Aorta (tissue), 5 donors: ENCODE measurements around the gene SLC22A3. TPM values are rescaled to one million over a fixed set of nuclear protein-coding genes. Genes with fewer than 3 reads are reported as not detected.
A peak's percentile ranks its signal among the peaks of the same experiment; 100 is the strongest.
"Not testable (repeated sequence)": the region's sequence is repeated elsewhere in the genome, so short reads cannot be mapped to it uniquely, and the experiment has no call there.

Experiments used
- ATAC-seq: fragments of 200-7000 bp; cut with Tn5 transposase; one replicate; pipeline ENCODE4 v1.9.1; 2022; ENCODE audit warnings: moderate library complexity; ENCODE audit not compliant: low FRiP score
- DNase-seq, 2 donors: peaks; one replicate each; pipeline ENCODE4 v3.0.0-alpha.2; 2020
- H3K27ac ChIP-seq, 2 donors: one replicate each; pipeline ENCODE4 v1.5.1; 2013; ENCODE audit warnings: low read length in 2 of 2, mild to moderate bottlenecking in 2 of 2, moderate library complexity in 2 of 2, control low read depth in 1 of 2, inconsistent platforms in 1 of 2, low read depth in 1 of 2
- H3K27me3 ChIP-seq, 2 donors: one replicate each; pipeline ENCODE4 v1.6.1; 2013; ENCODE audit warnings: control low read depth in 1 of 2, low read length in 1 of 2, mild to moderate bottlenecking in 1 of 2, moderate library complexity in 1 of 2; ENCODE audit not compliant: insufficient read depth in 2 of 2, control insufficient read depth in 1 of 2
- H3K36me3 ChIP-seq, 2 donors: one replicate each; pipeline ENCODE4 v1.6.1; 2013; ENCODE audit warnings: control low read depth in 1 of 2, low read length in 1 of 2, mild to moderate bottlenecking in 1 of 2; ENCODE audit not compliant: insufficient read depth in 2 of 2, control insufficient read depth in 1 of 2
- H3K4me1 ChIP-seq, 2 donors: one replicate each; pipeline ENCODE4 v1.6.1; 2013; ENCODE audit warnings: low read length in 2 of 2, control low read depth in 1 of 2, mild to moderate bottlenecking in 1 of 2, moderate library complexity in 1 of 2; ENCODE audit not compliant: insufficient read depth in 2 of 2, control insufficient read depth in 1 of 2
- H3K4me3 ChIP-seq, 2 donors: one replicate each; pipeline ENCODE4 v1.5.1; 2013; ENCODE audit warnings: low read length in 2 of 2, control low read depth in 1 of 2, mild to moderate bottlenecking in 1 of 2
- H3K9me3 ChIP-seq: one replicate; pipeline ENCODE4 v1.6.1; 2013; ENCODE audit warnings: mild to moderate bottlenecking, low read length; ENCODE audit not compliant: control insufficient read depth
- WGBS, 2 donors: extraction: QIAGEN DNeasy Blood & Tissue Kit; methylation state at CpG; one replicate each; pipeline ENCODE4 v1.1.7; 2013; 5-methylcytosine and 5-hydroxymethylcytosine counted together
- intact Hi-C, 2 donors: fragments of 100-400 bp; cut with DNase I; formaldehyde crosslinking; loops; one replicate each; pipeline versions ENCODE4 v1.14.2 to v1.15.0; 2022
- polyA plus RNA-seq, 2 donors: library from polyadenylated mRNA; stranded (reverse); fragments of 200-250 nt; gene quantifications; one replicate each; pipeline ENCODE4 v1.2.3, GENCODE V29; 2013
- total RNA-seq, 2 donors: library from RNA; stranded (reverse); fragmentation: NEBNext Ultra II Directional; extraction: Animal tissue kit (Norgen Biotek cat#: 25700); gene quantifications; one replicate each; pipeline ENCODE4 v1.2.1, GENCODE V29; 2021
- donor health status: healthy with polysubstance abuse.
- donor health status: Bipolar disorder and iron deficiency.
- donor health status: DM: no; HTN: no; CAD: no.
- donor health status: DM: no; HTN: no; CAD: no.
- donor health status: DM: yes; HTN: yes; CAD: no.

SLC22A3 gene
- total and polyA plus RNA-seq, 4 donors: 28.1 to 61.0 (median 40.8) TPM

DNA sequence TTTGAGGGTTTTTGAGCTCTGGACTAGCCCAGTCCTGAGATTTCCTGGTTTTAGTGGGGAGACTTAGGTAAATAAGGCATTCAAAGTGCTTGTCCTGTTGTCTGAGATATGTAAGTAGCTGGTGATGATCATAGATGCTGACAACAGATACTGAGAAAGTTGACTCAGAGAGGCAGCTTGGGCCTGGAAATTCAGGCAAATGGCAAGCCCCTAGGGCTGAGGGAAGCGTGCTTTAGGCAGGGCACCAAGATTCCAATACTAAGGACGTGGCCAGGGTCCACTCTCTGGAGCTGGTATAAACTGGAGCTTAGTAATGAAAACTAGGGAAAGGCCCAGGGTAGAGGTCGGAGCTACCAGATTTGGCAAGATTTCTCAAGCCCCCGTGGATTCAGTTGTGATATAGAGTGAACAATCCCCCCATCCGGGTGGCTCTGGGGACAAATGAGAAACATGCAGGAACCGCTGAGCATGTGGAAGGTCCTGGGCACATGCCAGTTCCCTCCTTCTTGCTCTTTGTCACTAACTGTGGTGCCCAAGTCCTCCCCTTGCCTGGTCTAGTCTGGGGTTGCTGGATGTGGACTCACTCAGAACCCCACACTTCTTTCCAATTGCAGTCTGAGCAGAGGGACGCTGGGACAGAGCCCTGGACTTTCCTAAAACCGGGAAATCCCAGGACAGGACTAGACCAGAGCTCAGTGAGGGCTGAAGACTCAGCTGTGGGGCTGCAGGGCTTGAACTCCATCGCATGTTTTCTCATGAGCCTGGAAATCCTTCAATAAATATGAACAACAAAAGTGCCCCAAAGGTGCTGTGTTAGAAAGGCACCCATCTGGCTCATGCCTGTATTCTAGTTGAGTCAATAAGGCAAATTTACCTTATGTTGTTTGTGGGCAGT, 10.3 kb downstream of the SLC22A3 start:
- 22 to 24% methylated on average over 9 of the region's 9 CpGs for WGBS, 2 donors
- no peak for ATAC-seq
- Histone ChIP-seq H3K4me1 (peaks cover 7 to 12% of the 10 kb centered on the region in 2 donors), H3K27ac (peak overlapping the region; percentile 69 to 88), H3K9me3 (no peaks in the 10 kb centered on the region), H3K36me3 (no peaks in the 10 kb centered on the region), H3K27me3 (no peaks in the 10 kb centered on the region), H3K4me3 (no peak overlapping the region)
- no peak for DNase-seq
- intact Hi-C loops: loop anchor here (5.0 to 10.0 kb wide), 2 partner anchors 39 to 134 kb away; no protein-coding TSS in a partner anchor

DNA sequence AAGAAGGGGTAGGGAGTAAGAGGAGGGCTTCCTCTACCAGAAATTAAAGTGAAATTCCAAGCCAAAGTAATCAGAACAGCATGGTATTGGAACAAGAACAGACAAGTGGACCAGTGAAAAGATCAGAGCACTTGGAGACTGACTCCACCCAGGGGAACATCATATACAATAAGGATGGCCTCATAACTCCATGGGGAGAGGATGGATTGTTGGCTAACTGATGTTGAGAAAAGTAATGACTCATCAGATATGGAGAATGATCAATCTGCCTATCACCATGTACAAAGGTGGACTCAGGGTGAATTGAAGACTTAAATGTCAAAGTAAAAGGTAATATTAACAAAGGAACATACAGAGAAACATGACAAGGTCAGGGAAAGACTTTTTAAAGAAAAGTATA, 12.8 kb downstream of the SLC22A3 start:
- no peaks in the 10 kb centered on the region for H3K36me3 ChIP-seq
- H3K4me3 ChIP-seq: no peak overlapping the region
- H3K27ac ChIP-seq: no peak overlapping the region
- H3K4me1 ChIP-seq: peaks cover 3 to 7% of the 10 kb centered on the region in 2 donors
- H3K27me3 ChIP-seq: no peaks in the 10 kb centered on the region
- intact Hi-C loops: no loop called here
- ATAC-seq: no peak
- no peak for DNase-seq
- no peaks in the 10 kb centered on the region for H3K9me3 ChIP-seq

DNA sequence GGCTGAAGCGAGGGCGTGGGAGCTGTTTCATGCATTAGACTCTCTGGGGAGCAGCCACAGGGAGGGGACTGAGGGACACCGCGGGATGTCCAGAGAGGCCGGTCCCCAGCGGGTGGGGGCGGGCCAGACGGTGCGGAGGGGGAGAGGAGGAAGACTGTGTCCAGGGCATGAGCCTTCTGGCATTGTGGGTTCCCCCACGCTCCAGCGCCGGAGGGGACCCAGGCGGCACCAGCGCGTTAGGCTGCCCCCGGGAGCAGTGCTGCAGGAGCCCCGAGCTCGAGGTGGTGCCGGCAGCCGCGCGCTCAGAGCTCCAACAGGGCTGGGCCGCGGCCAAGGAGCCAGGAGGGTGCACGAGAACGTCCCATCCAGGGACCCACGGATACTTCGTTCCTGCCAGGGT, 14.4 kb downstream of the SLC22A3 start:
- 82 to 84% methylated on average over 21 to 28 of the region's 28 CpGs for WGBS, 2 donors
- Histone ChIP-seq H3K36me3 (peaks cover 0 to 2% of the 10 kb centered on the region in 2 donors), H3K9me3 (no peaks in the 10 kb centered on the region), H3K4me1 (peaks cover 3 to 5% of the 10 kb centered on the region in 2 donors), H3K4me3 (no peak overlapping the region), H3K27ac (no peak overlapping the region), H3K27me3 (no peaks in the 10 kb centered on the region)
- peak; percentile 34 for ATAC-seq
- intact Hi-C loops: no loop called here
- no peak for DNase-seq

DNA sequence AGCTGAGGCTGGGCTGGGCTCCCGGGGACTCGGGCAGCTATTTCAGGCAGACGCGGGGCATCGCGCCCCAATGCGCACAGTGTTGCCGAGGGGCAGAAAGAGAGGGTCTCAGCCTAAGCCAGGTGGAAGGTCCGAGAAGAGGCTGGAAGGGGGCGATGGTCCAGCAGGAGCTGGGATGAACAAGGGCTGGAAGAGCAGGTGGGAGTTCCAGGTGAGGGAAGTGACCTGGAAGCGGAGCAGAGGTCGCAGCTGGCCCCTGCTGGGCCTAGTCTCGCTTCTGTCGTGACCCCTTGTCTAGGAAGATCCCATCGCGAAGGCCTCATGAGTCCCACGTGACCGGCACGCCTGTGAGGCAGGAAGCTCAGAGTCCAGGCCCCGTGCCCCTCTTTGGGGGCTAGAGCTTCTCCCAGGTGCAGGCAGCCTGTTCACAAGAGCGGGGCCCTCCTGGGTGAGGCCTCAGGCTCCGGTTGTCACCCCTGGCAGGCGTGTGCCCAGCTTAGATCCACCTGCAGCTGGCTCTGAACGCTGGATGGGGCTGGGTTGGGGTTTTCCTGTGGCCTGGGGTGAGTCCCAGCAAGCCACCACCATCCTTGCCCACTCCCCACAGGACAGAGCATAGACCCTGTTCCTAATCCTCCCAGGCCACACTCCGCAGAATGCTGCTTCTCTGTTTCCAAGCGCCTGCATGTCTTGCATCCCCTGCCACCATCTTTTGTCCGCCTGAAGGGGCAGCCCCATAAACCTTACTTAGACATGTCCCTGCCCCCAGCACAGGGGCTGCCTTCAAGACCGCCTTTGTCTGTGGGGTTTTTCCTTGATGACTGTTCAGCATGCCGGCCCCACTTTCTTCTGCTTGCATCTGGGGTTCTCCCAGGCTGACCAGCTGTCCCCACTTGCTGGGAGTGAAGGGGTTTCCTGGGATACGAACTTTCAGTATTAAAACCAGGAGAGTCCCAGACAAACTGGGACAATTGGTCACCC, 15.1 kb downstream of the SLC22A3 start:
- H3K9me3 ChIP-seq: no peaks in the 10 kb centered on the region
- H3K4me1 ChIP-seq: peaks cover under 1 to 1% of the 10 kb centered on the region in 2 donors
- H3K27ac ChIP-seq: no peak overlapping the region
- peaks cover 0 to 2% of the 10 kb centered on the region in 2 donors for H3K36me3 ChIP-seq
- 92 to 93% methylated on average over 29 to 30 of the region's 30 CpGs for WGBS, 2 donors
- no peaks in the 10 kb centered on the region for H3K27me3 ChIP-seq
- intact Hi-C loops: no loop called here
- peak; percentile 44 for ATAC-seq
- no peak overlapping the region for H3K4me3 ChIP-seq
- DNase-seq: no peak

DNA sequence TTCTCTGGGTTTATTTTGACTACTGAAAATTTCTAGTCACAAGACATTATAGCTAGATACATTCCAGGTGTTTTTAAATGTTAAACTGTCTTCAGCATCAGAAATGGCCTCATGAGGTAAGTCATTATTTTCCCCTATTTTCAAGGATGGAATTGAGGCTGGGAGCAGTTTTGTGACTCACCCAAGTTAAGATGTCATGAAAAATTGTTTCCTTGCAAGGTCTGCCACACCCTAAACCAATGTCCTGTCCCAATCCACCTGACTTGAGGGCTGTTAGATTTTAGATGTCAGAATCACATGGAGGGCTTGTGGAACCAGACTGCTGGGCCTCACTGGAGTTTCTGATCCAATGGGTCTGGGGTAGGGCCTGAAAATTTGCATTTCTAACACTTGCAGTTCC, 16.9 kb downstream of the SLC22A3 start:
- Histone ChIP-seq H3K4me3 (no peak overlapping the region), H3K27ac (peak overlapping the region in 1 of 2 donors; percentile 22), H3K4me1 (no peaks in the 10 kb centered on the region), H3K36me3 (peaks cover 0 to 2% of the 10 kb centered on the region in 2 donors), H3K9me3 (no peaks in the 10 kb centered on the region), H3K27me3 (no peaks in the 10 kb centered on the region)
- ATAC-seq: no peak
- no peak for DNase-seq
- intact Hi-C loops: no loop called here

DNA sequence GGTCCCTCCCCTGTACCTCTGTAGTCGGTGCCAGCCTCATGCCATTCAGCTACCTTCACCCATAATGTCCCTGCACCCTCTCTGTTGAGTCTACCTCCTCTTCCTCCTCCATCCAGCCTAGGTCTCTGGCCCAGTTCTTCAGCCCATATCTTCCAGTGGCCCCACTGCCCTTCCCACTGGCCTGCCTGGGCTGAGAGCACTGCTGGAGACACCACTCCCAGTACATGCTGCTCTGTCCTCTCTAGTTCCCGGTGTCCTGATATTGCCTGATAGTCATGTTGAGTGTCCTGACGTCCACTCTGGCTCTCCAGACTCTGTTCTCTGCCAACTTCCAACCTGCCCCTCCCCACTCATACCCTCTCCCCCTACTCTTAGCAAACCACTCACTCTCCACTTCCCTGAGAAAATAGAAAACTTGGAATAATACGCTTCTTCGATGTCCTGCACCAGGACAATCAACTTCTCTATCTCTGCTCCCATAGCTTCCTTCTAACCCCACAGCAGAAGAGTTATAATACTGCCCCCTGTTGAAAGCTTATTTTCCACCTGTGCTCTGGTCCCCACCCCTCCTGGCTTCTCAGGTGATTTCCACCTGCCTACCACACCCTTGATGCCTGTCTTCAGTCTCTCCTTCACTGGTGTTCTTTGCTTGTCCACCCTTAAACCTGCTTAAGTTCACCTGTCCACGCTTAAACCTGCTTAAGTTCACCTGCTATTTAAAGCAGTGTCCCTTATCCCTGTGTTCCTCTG, 19.8 kb downstream of the SLC22A3 start:
- Histone ChIP-seq H3K27me3 (no peaks in the 10 kb centered on the region), H3K27ac (peak overlapping the region in 1 of 2 donors; percentile 13), H3K4me3 (no peak overlapping the region), H3K36me3 (peaks cover 0 to 2% of the 10 kb centered on the region in 2 donors), H3K4me1 (no peaks in the 10 kb centered on the region), H3K9me3 (no peaks in the 10 kb centered on the region)
- intact Hi-C loops: no loop called here
- no peak for DNase-seq
- ATAC-seq: peak; percentile 46
- 78 to 80% methylated on average over 6 of the region's 6 CpGs for WGBS, 2 donors

DNA sequence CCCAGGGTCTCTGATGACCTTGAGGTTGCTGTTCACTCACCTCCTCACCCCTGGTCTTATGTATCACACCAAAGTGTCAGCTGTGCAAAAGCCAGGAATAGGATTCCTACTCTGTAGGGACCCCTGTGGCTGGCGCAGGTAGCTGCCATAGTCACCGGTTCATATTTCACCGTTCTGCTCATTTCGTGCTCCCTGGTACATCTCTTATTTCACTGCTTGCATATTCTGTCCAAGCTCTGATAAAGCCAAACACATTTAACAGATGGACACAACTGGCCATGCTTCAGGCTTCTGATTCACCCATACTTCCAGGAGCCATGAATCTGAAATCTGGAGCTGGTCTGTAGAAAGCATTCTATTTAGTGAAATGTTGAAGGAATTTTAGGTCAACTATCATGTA, 20.5 kb downstream of the SLC22A3 start:
- DNase-seq: no peak
- no peak for ATAC-seq
- Histone ChIP-seq H3K4me3 (no peak overlapping the region), H3K27me3 (no peaks in the 10 kb centered on the region), H3K27ac (no peak overlapping the region), H3K9me3 (no peaks in the 10 kb centered on the region), H3K36me3 (peaks cover 0 to 2% of the 10 kb centered on the region in 2 donors), H3K4me1 (no peaks in the 10 kb centered on the region)
- intact Hi-C loops: no loop called here
- 77 to 79% methylated on average over 4 of the region's 4 CpGs for WGBS, 2 donors

DNA sequence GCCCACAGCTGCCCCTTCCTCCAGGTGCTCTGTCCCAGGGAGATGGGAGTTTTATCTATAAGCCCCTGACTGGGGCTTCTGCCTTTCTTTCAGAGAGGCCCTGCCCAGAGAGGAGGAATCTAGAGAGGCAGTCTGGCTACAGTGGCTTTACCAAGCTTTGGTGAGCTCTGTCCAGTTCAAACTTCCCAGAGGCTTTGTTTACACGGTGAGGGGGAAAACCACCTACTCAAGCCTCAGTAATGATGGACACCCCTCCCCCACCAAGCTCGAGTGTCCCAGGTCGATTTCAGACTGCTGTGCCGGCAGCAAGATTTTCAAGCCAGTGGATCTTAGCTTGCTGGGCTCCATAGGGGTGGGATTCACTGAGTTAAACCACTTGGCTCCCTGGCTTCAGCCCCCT, 25.4 kb downstream of the SLC22A3 start:
- H3K36me3 ChIP-seq, ATAC-seq, H3K27me3 ChIP-seq, H3K9me3 ChIP-seq, intact Hi-C loops, DNase-seq, H3K4me1 ChIP-seq, H3K4me3 ChIP-seq: not testable (repeated sequence)
- H3K27ac ChIP-seq: peak overlapping the region; percentile 30 to 63
- WGBS, 2 donors: 84 to 89% methylated on average over 4 of the region's 4 CpGs
